ENCODE measurements around the gene TUBAL3. TPM values are rescaled to one million over a fixed set of nuclear protein-coding genes. Genes with fewer than 3 reads are reported as not detected.

TUBAL3 gene
- total and polyA plus RNA-seq, 7 experiments from 2014 or later: not detected

GRCh38 chr10:5443429-5443828 lies 38.8 kb upstream of the TUBAL3 start:
- Histone ChIP-seq H3K9me3 (ENCODE audit: control insufficient read depth in 2 of 3, low read length in 3 of 3) (no peaks in the 10 kb centered on the region), H3K27ac (ENCODE audit: low read depth, low read length) (no peak overlapping the region), H3K4me1 (ENCODE audit: control insufficient read depth in 2 of 2, insufficient read depth in 2 of 2, low read length in 2 of 2) (peaks cover 0 to 18% of the 10 kb centered on the region in 2 donors), H3K36me3 (ENCODE audit: control insufficient read depth in 2 of 3, insufficient read depth in 3 of 3, low read length in 3 of 3) (no peaks in the 10 kb centered on the region), H3K27me3 (ENCODE audit: control insufficient read depth in 2 of 2, insufficient read depth in 2 of 2, low read length in 2 of 2) (no peaks in the 10 kb centered on the region), H3K4me3 (ENCODE audit: low read length) (no peak overlapping the region)
- ATAC-seq (no peak), DNase-seq (no peak)
- H3K27ac Mint-ChIP-seq: peak overlapping the region in 1 of 9 donors; percentile 68
- peaks cover 13 to 54% (median 47%) of the 10 kb centered on the region in 7 donors for H3K4me1 Mint-ChIP-seq
- intact Hi-C loops (cut with micrococcal nuclease): loop anchor here in 1 of 2 donors (10.0 kb wide), 1 partner anchor 371 kb away; the partner anchor contains the start of gene GDI2
- no peaks in the 10 kb centered on the region for H3K27me3 Mint-ChIP-seq
- peaks cover 0 to 3% (median 0%) of the 10 kb centered on the region in 11 donors for H3K9me3 Mint-ChIP-seq
- H3K4me3 Mint-ChIP-seq: peak overlapping the region in 2 of 10 donors; percentile 12 to 51
- CTCF ChIA-PET: interaction anchor here (0.7 to 12.4 kb wide), 13 partner anchors 10 to 595 kb away, joined by 3 to 340 read pairs (median 3); no protein-coding TSS in a partner anchor
- H3K36me3 Mint-ChIP-seq: peaks cover 0 to 7% (median 0%) of the 10 kb centered on the region in 5 donors
- POLR2A ChIA-PET: interaction anchor here (0.6 to 7.0 kb wide), 6 partner anchors 74 to 181 kb away, joined by 3 to 78 read pairs (median 3); no protein-coding TSS in a partner anchor

- Histone ChIP-seq H3K9me3 (ENCODE audit: control insufficient read depth in 2 of 3, low read length in 3 of 3) (no peaks in the 10 kb centered on the region), H3K4me3 (ENCODE audit: low read length) (no peak overlapping the region), H3K27ac (ENCODE audit: low read depth, low read length) (no peak overlapping the region), H3K36me3 (ENCODE audit: control insufficient read depth in 2 of 3, insufficient read depth in 3 of 3, low read length in 3 of 3) (no peaks in the 10 kb centered on the region), H3K27me3 (ENCODE audit: control insufficient read depth in 2 of 2, insufficient read depth in 2 of 2, low read length in 2 of 2) (no peaks in the 10 kb centered on the region), H3K4me1 (ENCODE audit: control insufficient read depth in 2 of 2, insufficient read depth in 2 of 2, low read length in 2 of 2) (peaks cover 0 to 14% of the 10 kb centered on the region in 2 donors)
- CTCF ChIA-PET: interaction anchor here (0.7 to 12.4 kb wide), 14 partner anchors 10 to 595 kb away, joined by 3 to 340 read pairs (median 4); no protein-coding TSS in a partner anchor
- Mint-ChIP-seq H3K27ac (peak overlapping the region in 2 of 9 donors; percentile 21 to 56), H3K27me3 (no peaks in the 10 kb centered on the region), H3K4me1 (peaks cover 11 to 49% (median 43%) of the 10 kb centered on the region in 7 donors), H3K4me3 (no peak overlapping the region), H3K9me3 (peaks cover 0 to 3% (median 0%) of the 10 kb centered on the region in 11 donors), H3K36me3 (peaks cover 0 to 6% (median 0%) of the 10 kb centered on the region in 5 donors)
- DNase-seq (no peak), ATAC-seq (no peak)
- POLR2A ChIA-PET: interaction anchor here (0.5 to 7.0 kb wide), 8 partner anchors 17 to 188 kb away, joined by 3 to 78 read pairs (median 3); no protein-coding TSS in a partner anchor
- intact Hi-C loops (cut with micrococcal nuclease): loop anchor here (1.0 to 10.0 kb wide), 4 partner anchors 164 to 430 kb away; partner anchors contain the start of gene GDI2 (in 1 of the 2)
These were observed 38.4 kb upstream of the TUBAL3 start for GRCh38 chr10:5442990-5443370.

GRCh38 chr10:5442065-5442989 lies 37.7 kb upstream of the TUBAL3 start:
- Mint-ChIP-seq H3K9me3 (peaks cover 0 to 3% (median 0%) of the 10 kb centered on the region in 11 donors), H3K36me3 (peaks cover 0 to 6% (median 0%) of the 10 kb centered on the region in 5 donors), H3K27ac (peak overlapping the region in 1 of 9 donors; percentile 56), H3K4me3 (no peak overlapping the region), H3K4me1 (peaks cover 11 to 47% (median 38%) of the 10 kb centered on the region in 7 donors), H3K27me3 (no peaks in the 10 kb centered on the region)
- CTCF ChIA-PET: interaction anchor here (0.6 to 12.4 kb wide), 14 partner anchors 9 to 534 kb away, joined by 3 to 340 read pairs (median 3); no protein-coding TSS in a partner anchor
- ATAC-seq (peak; percentile 54), DNase-seq (peak in 7 of 9 donors; percentile 17 to 67 (median 60))
- POLR2A ChIA-PET: interaction anchor here (0.5 to 7.0 kb wide), 7 partner anchors 16 to 243 kb away, joined by 3 to 78 read pairs (median 3); partner anchors contain the start of gene TASOR2
- H3K36me3 ChIP-seq (ENCODE audit: control insufficient read depth in 2 of 3, insufficient read depth in 3 of 3, low read length in 3 of 3): no peaks in the 10 kb centered on the region
- H3K27me3 ChIP-seq (ENCODE audit: control insufficient read depth in 2 of 2, insufficient read depth in 2 of 2, low read length in 2 of 2): no peaks in the 10 kb centered on the region
- intact Hi-C loops (cut with micrococcal nuclease): loop anchor here (1.0 to 10.0 kb wide), 4 partner anchors 165 to 431 kb away; partner anchors contain the start of gene GDI2 (in 1 of the 2)
- peaks cover 0 to 13% of the 10 kb centered on the region in 2 donors for H3K4me1 ChIP-seq (ENCODE audit: control insufficient read depth in 2 of 2, insufficient read depth in 2 of 2, low read length in 2 of 2)
- no peak overlapping the region for H3K4me3 ChIP-seq (ENCODE audit: low read length)
- no peak overlapping the region for H3K27ac ChIP-seq (ENCODE audit: low read depth, low read length)
- H3K9me3 ChIP-seq (ENCODE audit: control insufficient read depth in 2 of 3, low read length in 3 of 3): no peaks in the 10 kb centered on the region

GRCh38 chr10:5441106-5441505 lies 36.5 kb upstream of the TUBAL3 start:
- H3K4me3 ChIP-seq (ENCODE audit: low read length): no peak overlapping the region
- H3K36me3 Mint-ChIP-seq: peaks cover 0 to 6% (median 0%) of the 10 kb centered on the region in 5 donors
- no peaks in the 10 kb centered on the region for H3K27me3 Mint-ChIP-seq
- no peak for DNase-seq
- H3K9me3 ChIP-seq (ENCODE audit: control insufficient read depth in 2 of 3, low read length in 3 of 3): no peaks in the 10 kb centered on the region
- peaks cover 6 to 36% (median 27%) of the 10 kb centered on the region in 7 donors for H3K4me1 Mint-ChIP-seq
- POLR2A ChIA-PET: interaction anchor here (7.0 kb wide), 1 partner anchor 183 kb away, joined by 78 read pairs; no protein-coding TSS in a partner anchor
- H3K27me3 ChIP-seq (ENCODE audit: control insufficient read depth in 2 of 2, insufficient read depth in 2 of 2, low read length in 2 of 2): no peaks in the 10 kb centered on the region
- H3K27ac Mint-ChIP-seq: no peak overlapping the region
- no peaks in the 10 kb centered on the region for H3K9me3 Mint-ChIP-seq
- peaks cover 0 to 7% of the 10 kb centered on the region in 2 donors for H3K4me1 ChIP-seq (ENCODE audit: control insufficient read depth in 2 of 2, insufficient read depth in 2 of 2, low read length in 2 of 2)
- CTCF ChIA-PET: interaction anchor here (0.6 to 12.4 kb wide), 7 partner anchors 9 to 626 kb away, joined by 3 to 340 read pairs (median 6); no protein-coding TSS in a partner anchor
- no peak for ATAC-seq
- intact Hi-C loops (cut with micrococcal nuclease): loop anchor here in 1 of 2 donors (10.0 kb wide), 1 partner anchor 374 kb away; the partner anchor contains the start of gene GDI2
- no peak overlapping the region for H3K4me3 Mint-ChIP-seq
- H3K36me3 ChIP-seq (ENCODE audit: control insufficient read depth in 2 of 3, insufficient read depth in 3 of 3, low read length in 3 of 3): no peaks in the 10 kb centered on the region
- no peak overlapping the region for H3K27ac ChIP-seq (ENCODE audit: low read depth, low read length)

- peaks cover 6 to 33% (median 21%) of the 10 kb centered on the region in 7 donors for H3K4me1 Mint-ChIP-seq
- peaks cover 0 to 6% (median 0%) of the 10 kb centered on the region in 5 donors for H3K36me3 Mint-ChIP-seq
- no peak overlapping the region for H3K27ac Mint-ChIP-seq
- ATAC-seq: no peak
- Histone ChIP-seq H3K4me3 (ENCODE audit: low read length) (no peak overlapping the region), H3K4me1 (ENCODE audit: control insufficient read depth in 2 of 2, insufficient read depth in 2 of 2, low read length in 2 of 2) (peaks cover 0 to 4% of the 10 kb centered on the region in 2 donors), H3K9me3 (ENCODE audit: control insufficient read depth in 2 of 3, low read length in 3 of 3) (no peaks in the 10 kb centered on the region), H3K36me3 (ENCODE audit: control insufficient read depth in 2 of 3, insufficient read depth in 3 of 3, low read length in 3 of 3) (no peaks in the 10 kb centered on the region), H3K27ac (ENCODE audit: low read depth, low read length) (no peak overlapping the region), H3K27me3 (ENCODE audit: control insufficient read depth in 2 of 2, insufficient read depth in 2 of 2, low read length in 2 of 2) (no peaks in the 10 kb centered on the region)
- no peaks in the 10 kb centered on the region for H3K27me3 Mint-ChIP-seq
- H3K4me3 Mint-ChIP-seq: no peak overlapping the region
- DNase-seq: no peak
- ChIA-PET CTCF (interaction anchor here (1.3 to 12.4 kb wide), 4 partner anchors 8 to 625 kb away, joined by 4 to 340 read pairs (median 8); no protein-coding TSS in a partner anchor), POLR2A (interaction anchor here (7.0 kb wide), 1 partner anchor 184 kb away, joined by 78 read pairs; no protein-coding TSS in a partner anchor)
- intact Hi-C loops (cut with micrococcal nuclease): loop anchor here in 1 of 2 donors (10.0 kb wide), 1 partner anchor 375 kb away; the partner anchor contains the start of gene GDI2
- no peaks in the 10 kb centered on the region for H3K9me3 Mint-ChIP-seq
These were observed 35.6 kb upstream of the TUBAL3 start for GRCh38 chr10:5440206-5440605.

- Mint-ChIP-seq H3K4me3 (no peak overlapping the region), H3K27me3 (no peaks in the 10 kb centered on the region), H3K36me3 (peaks cover 0 to 16% (median 4%) of the 10 kb centered on the region in 5 donors), H3K27ac (no peak overlapping the region), H3K4me1 (peaks cover 4 to 15% (median 11%) of the 10 kb centered on the region in 7 donors), H3K9me3 (peaks cover 0 to 5% (median 0%) of the 10 kb centered on the region in 11 donors)
- Histone ChIP-seq H3K27me3 (ENCODE audit: control insufficient read depth in 2 of 2, insufficient read depth in 2 of 2, low read length in 2 of 2) (peaks cover 0 to 3% of the 10 kb centered on the region in 2 donors), H3K27ac (ENCODE audit: low read depth, low read length) (no peak overlapping the region), H3K4me3 (ENCODE audit: low read length) (no peak overlapping the region), H3K9me3 (ENCODE audit: control insufficient read depth in 2 of 3, low read length in 3 of 3) (no peaks in the 10 kb centered on the region), H3K36me3 (ENCODE audit: control insufficient read depth in 2 of 3, insufficient read depth in 3 of 3, low read length in 3 of 3) (no peaks in the 10 kb centered on the region), H3K4me1 (ENCODE audit: control insufficient read depth in 2 of 2, insufficient read depth in 2 of 2, low read length in 2 of 2) (peaks cover 0 to 10% of the 10 kb centered on the region in 2 donors)
- ChIA-PET CTCF (interaction anchor here (0.6 to 4.6 kb wide), 9 partner anchors 12 to 621 kb away, joined by 3 to 86 read pairs (median 3); no protein-coding TSS in a partner anchor), POLR2A (interaction anchor here (0.6 kb wide), 1 partner anchor 10 kb away, joined by 3 read pairs; no protein-coding TSS in a partner anchor)
- ATAC-seq (no peak), DNase-seq (no peak)
- intact Hi-C loops (cut with micrococcal nuclease): no loop called here
These were observed 30.7 kb upstream of the TUBAL3 start for GRCh38 chr10:5435328-5435727.

All from naive thymus-derived CD4-positive, alpha-beta T cell (primary cell).